Medulla oblongata (tissue), 1 donor: ENCODE results near the gene INPP5D.
A peak's percentile ranks its signal among the peaks of the same experiment; 100 is the strongest.
"Not testable (repeated sequence)": the region's sequence is repeated elsewhere in the genome, so short reads cannot be mapped to it uniquely, and the experiment has no call there.

Experiments used
- DNase-seq: peaks from one replicate; pipeline ENCODE4 v3.0.0-alpha.2; 2015; ENCODE audit errors: extremely low spot score

Gene INPP5D

GRCh38 chr2:233093721-233094120, 33.6 kb downstream of the INPP5D start:
- DNase-seq = no peak

DNA sequence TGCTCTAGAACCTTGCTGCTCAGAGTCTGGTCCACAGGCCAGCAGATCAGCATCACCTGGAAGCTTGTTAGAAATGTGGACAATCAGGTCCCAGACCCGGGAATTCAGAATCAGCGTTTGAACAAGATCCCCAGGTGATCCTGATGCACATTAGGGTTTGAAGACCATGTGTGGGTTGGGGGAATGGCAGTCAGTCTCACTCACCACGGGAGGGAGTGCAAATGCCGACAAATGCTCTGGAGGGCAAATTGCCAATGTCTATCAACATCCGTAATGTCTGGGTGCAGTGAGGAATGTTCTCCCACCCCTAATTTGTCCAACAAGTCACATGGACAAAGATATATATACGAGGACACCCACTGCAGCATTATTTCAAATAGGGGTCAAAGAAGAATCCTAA, 34.5 kb downstream of the INPP5D start:
- no peak for DNase-seq

- DNase-seq = no peak
Observed at GRCh38 chr2:233096006-233096405, 35.9 kb downstream of the INPP5D start.

- DNase-seq = no peak
Observed at GRCh38 chr2:233098618-233099017, 38.5 kb downstream of the INPP5D start.

DNA sequence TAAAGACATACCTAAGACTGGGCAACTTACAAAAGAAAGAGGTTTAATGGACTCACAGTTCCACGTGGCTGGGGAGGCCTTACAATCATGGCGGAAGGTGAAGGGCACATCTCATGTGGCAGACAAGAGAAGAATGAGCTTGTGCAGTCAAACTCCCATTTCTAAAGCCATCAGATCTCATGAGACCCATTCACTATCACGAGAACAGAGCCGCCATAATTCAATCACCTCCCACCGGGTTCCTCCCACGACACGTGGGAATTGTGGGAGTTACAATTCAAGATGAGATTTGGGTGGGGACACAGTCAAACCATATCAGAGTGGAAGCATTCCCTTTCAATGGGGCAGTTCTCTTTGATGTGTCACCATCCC, 39.7 kb downstream of the INPP5D start:
- DNase-seq = not testable (repeated sequence)

GRCh38 chr2:233100192-233100998, 40.3 kb downstream of the INPP5D start:
- DNase-seq = no peak

- DNase-seq = no peak
Observed at GRCh38 chr2:233101141-233101540, 41.0 kb downstream of the INPP5D start.

GRCh38 chr2:233101816-233102215, 41.7 kb downstream of the INPP5D start:
- no peak for DNase-seq

DNA sequence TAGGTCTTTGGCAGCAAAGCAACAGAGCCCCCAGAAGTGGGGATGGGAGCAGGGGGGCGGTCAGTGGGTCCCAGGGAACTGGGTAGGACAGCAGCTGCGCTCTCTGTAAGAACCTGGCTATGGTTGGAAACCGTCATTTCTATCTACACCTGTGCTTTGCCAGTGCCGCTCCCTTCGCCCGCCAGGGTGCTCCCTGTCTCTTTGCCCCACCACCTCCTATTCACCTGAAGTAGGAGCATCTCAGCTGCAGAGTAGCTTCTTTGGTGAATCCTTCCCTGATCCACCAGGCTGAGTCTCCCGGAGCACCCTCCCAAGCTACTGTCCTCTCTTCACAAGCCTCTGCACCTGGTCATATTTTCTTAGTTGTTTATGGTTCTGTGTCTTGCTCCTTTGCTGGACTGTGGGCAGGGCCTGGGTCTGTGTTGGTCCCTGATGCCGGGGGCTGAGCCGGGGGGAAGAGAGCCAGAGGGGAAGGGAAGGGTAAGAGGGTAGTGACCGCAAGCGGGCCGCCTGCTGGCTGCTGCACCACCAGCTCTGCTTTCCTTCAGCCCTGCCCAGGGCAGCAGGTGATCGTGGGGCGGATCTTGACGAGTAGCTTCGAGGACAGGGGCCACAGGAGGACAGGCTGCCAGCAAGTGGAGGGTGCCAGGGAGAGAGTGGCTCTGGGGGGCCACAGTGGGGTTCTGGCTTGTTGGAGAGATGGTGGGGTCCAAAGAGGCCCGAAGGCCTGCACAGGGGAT, 45.2 kb downstream of the INPP5D start:
- DNase-seq = no peak

DNA sequence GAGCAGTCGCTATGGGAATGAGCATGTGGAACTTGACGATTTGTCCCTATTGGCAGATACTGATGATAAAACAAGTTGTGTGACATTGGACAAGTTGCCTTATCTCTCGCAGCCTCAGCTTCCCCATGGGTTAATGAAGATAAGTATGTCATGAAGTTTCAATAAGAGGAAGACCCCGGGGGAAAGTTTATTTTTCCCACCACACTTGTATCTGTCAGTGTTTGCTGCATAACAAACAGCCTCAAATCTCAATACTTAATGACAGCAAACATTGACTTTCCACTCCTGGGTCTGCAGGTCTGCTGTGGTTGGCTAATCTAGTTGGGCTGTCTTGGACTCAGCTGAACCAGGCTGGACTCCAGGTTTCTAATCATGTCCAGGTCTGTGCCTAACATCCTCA, 45.8 kb downstream of the INPP5D start:
- no peak for DNase-seq

DNA sequence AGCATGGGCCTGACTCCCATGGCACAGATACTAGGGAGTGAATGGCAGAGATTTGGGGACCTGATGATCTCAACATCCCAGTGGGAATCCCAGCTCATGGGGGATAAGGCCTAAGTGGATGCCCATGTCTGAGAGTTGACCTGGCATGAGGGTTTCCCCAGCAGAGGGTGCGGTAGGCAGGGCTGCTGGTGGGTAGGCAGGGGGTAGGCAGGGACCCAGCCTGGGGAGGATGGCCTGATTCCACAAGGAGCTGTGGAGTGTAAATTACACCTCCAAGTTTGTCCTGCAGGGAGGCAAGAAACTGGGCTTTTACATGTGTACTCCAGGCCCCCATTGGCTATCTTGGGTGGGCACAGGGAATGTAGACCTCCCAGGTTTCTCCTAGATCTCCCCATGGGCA, 46.9 kb downstream of the INPP5D start:
- no peak for DNase-seq

GRCh38 chr2:233107831-233108300, 47.7 kb downstream of the INPP5D start:
- peak; percentile 50 for DNase-seq

DNA sequence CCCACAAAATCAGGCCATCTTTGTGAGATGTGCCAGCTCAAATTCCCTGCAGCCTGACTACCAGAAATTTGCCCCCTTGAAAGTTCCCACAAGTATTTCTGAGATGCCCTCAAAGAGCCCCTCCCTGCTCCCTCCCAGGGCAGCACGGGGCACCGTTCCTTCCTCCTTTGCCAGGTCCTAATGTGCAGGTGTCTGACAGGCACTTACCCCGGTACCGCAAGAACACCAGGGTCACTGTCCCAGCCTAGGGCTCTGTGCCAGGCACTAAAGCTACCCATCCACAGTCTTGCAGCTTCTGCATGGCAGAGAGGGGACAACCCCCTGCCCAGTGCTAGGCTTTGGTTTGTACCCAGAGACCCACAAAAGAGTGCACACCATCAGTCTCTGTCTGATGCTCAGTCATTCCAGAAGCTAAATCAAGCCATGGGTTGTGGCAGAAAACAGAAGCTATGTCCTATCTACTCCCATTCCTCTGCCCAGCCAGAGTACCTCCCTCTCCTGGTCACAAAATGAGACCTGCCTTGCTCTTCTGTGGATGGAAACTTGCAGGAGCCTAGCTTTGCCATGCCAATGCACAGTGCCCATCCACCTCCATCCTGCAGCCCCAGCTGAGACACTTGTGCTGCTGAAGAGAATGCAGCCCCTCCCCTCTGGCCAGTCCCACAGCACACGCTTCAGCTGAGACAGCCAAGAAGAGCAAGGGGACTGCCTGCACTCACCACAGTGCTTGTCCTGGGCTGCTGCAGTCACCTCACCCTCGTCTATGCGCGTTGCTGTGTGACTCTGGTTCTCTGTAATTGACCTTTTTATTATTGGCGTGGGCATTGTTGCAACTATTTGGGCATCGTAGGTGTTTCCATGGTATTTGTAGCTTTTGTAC, 48.7 kb downstream of the INPP5D start:
- no peak for DNase-seq

GRCh38 chr2:233111427-233111826, 51.3 kb downstream of the INPP5D start:
- no peak for DNase-seq

GRCh38 chr2:233112329-233112728, 52.2 kb downstream of the INPP5D start:
- no peak for DNase-seq

- DNase-seq = no peak
Observed at GRCh38 chr2:233112776-233113452, 52.8 kb downstream of the INPP5D start.

- no peak for DNase-seq
Observed at GRCh38 chr2:233114421-233114861, 54.3 kb downstream of the INPP5D start.

- no peak for DNase-seq
Observed at GRCh38 chr2:233115121-233115520, 55.0 kb downstream of the INPP5D start.

- no peak for DNase-seq
Observed at GRCh38 chr2:233115741-233116140, 55.6 kb downstream of the INPP5D start.

DNA sequence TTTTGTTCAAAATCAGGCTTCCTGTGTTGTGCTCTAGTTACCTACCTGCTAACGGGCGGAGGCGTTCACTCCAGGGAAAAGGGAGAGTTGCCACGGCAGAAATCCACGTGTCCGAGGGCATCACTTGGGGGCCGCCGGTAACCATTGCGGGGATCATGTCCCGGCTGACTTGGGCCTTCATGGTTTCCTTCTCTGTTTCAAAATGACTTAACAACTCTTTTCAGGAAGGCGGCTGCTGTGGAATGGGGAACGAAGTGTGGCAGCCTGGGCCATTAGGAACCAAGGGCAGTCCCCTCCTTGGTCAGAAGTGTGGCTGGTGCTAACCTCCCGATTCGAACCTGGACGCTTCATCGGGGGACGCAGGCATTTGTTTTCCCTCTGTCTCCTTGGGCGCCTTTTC, 56.8 kb downstream of the INPP5D start:
- peak; percentile 72 for DNase-seq

- no peak for DNase-seq
Observed at GRCh38 chr2:233117351-233117750, 57.2 kb downstream of the INPP5D start.
